GM19467 (cell line): Measurements from ENCODE around the gene PUSL1.

ENCODE experiments used
- ATAC-seq: cut with Tn5 transposase; IDR thresholded peaks from one replicate; pipeline ENCODE4 v1.9.1; 2021; ENCODE audit warnings: mild to moderate bottlenecking, moderate library complexity; ENCODE audit not compliant: unreplicated experiment

The PUSL1 gene

GRCh38 chr1:1335792-1336248 lies 27.4 kb downstream of the PUSL1 start:
- ATAC-seq, result no peak

- no peak for ATAC-seq
Measured at GRCh38 chr1:1336446-1336845, 28.0 kb downstream of the PUSL1 start.

- ATAC-seq, result no peak
Measured at GRCh38 chr1:1336931-1337792, 28.8 kb downstream of the PUSL1 start.

DNA sequence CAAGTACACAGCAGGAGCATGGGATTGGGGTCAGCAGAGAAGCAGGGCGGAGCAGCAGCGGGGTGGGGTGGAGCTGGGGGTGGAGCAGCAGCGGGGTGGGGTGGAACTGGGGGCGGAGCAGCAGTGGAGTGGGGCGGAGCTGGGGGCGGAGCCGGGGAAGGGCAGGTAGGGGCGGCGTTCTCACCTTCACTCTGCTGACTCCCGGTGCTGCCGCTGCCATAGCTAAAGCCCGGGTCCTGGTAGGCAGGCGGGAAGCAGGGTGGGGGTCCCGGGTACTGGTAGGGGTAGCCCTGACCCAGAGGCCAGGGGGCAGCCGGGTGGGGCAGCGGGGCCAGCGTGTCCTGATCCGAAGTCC lies 29.4 kb downstream of the PUSL1 start:
- ATAC-seq, result no peak

GRCh38 chr1:1338278-1338677 lies 29.9 kb downstream of the PUSL1 start:
- ATAC-seq, result no peak

DNA sequence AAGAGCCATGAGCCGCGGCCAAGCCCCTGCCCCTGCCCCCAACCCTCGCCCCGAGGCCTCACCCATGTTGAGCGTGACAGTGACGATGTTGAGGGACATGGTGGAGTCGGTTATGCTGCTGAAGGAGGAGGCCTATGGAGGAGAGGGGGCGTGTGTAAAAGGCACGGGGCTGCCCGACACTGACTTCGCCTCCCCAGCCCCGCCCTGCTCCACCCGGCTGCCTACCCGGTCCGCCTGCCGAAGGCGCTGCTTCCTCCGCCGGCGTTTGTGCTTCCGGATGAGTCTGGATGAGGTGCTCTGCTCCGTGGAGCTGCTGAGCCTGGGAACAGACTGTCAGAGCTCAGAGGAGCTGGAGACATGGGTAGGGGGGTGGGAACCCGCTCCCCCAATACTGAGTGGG lies 31.8 kb downstream of the PUSL1 start:
- no peak for ATAC-seq

DNA sequence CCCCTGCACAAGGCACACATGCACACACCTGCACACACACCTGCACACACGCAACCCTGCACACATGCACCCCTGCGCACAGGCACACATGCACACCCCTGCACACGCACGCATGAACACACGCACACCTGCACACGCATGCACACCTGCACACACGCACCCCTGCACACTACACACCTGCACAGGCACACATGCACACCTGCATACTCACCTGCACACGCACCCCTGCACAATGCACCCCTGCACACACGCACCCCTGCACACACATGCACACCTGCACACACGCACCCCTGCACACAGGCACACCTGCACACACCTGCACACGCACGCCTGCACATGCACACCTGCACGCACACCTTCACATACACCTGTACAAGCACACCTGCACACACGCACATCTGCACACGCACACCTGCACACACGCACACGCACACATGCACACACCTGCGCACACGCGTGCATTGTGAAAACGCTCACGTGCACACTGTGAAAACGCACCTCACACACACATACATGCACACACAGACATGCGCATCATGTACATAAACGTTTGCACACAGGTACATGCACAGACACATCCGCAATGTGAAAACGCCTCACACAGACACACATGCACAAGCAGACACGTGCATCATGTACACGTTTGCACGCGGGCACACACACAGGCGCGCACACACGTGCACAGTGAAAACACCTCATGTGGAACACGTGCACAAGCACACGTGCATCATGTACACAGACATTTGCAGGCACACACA lies 32.6 kb downstream of the PUSL1 start:
- no peak for ATAC-seq

- no peak for ATAC-seq
Measured at GRCh38 chr1:1341549-1342021, 33.2 kb downstream of the PUSL1 start.

- no peak for ATAC-seq
Measured at GRCh38 chr1:1342061-1342562, 33.7 kb downstream of the PUSL1 start.

- no peak for ATAC-seq
Measured at GRCh38 chr1:1342584-1343115, 34.3 kb downstream of the PUSL1 start.

DNA sequence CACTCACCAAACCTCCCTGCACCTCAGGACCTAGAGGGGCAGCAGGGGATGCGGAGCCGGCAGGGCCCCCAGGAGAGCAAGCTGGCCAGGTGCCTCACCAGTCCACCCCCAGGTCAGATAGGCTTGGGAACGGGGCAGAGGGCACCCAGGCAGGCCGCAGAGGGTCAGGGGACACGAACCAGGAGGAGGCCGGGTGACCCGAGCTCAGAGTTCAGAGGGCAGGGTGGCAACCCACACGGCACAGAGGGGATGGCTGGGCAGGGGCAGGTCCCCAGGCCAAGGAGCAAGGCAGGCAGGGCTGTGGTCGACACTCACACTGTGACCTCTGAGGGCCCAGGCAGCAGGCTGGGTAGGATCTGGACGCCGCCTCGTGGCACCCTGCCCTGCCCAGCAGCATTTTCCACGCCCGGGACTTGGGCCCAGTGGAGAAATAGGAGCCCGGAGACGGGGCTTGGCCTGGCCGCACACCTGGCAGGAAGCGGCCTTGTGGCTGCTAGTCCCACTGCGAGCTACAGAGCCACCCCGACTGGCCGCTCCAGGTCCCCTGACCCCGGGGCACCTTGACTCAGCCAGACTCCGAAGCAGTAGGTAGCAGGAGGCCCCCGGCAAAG lies 35.5 kb downstream of the PUSL1 start:
- no peak for ATAC-seq

DNA sequence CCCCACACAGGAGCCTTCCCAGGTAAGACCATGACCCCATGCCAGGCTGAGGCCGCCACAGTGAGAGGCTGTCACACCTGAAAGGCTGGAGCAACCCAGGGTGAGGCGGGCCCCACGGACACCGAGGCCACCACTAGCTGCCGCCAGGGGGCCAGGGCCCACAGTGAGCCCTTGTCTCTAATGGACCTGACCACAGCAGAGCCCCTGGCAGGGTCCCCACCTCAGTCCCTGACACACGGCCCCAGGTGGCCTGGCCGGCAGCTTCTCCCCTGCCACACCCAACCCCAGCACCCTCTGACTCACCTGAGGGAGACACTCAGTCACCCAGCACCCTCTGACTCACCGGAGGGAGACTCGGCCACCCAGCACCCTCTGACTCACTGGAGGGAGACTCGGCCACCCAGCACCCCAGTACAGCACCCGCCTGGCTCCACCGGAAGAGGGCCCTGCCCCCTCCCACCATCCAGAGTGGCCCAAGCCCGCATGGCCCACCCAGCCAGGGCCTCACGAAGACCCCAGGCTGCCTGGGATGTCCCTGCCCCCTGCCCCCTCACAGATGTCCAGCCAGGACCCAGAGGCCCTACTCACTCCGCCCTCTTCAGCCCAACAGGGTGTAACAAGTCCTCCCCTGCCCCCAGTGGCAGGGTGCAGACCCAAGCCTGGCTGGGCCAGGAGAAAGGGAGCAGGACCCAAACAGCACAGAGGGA lies 36.4 kb downstream of the PUSL1 start:
- no peak for ATAC-seq

DNA sequence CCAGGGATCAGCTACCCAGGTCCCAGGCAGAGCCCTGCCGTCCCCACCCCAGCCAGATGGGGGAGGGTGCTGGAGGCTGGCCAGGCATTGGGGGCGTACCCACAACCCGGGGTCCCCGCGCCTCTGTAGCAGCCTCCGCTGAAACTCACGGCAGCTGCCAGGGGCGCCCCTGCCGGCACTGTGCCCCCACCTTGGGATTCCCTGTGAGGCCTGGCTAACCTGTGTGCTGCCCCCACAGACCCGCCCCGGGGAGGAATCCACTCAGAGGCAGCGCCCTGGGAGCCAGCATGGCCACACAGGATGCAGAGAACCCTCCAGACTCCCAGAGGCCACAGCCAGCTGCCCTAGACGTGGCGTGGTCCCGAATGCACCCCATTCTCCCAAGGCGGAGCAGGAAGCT lies 37.0 kb downstream of the PUSL1 start:
- ATAC-seq, result no peak

- no peak for ATAC-seq
Measured at GRCh38 chr1:1345860-1346500, 37.6 kb downstream of the PUSL1 start.

DNA sequence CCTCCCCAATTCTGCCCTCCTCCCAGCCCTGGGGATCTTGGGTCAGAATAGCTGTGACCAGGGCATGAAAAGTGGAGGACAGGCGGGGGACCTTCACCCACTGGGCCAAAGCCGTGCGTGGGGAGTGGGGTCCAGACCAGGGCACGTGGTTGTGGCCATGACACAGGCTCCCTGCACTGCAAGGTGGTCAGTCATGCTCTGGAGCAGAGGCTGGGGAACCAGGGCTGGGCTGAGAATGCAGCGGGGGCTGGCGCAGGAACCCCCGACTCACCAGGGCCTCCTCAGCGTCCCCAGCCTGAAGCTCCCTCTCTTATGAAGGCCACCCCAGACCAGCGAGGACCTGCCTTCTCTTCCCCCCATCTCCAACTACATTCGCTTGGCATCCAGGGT lies 38.1 kb downstream of the PUSL1 start:
- no peak for ATAC-seq

DNA sequence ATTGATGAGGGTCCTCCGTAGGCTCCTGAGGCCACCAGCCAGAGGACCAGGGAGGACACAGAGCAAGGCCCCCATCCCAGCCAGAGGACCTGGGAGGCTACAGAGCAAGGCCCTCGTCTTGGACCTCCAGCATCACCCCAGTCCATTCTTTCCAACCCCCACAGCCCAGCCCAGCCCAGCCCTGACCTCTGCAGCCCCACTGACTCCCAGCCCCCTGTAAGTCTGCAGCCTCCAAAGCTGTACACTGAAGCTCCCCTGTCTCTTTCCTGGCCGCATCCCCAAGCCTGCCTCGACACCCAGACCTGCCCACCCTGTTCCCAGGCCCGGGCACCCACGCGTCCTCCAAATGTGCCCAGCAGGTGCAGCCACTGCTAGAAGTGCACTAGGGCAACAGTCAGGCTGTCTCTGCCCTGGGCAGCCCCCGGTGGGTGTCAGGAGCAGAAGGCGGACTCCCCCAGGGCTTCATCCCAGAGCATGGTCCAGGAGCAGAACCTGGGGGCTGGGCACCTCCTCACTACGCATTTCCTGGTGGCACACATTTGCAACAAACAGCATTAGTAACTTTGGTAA lies 38.7 kb downstream of the PUSL1 start:
- ATAC-seq, result no peak

DNA sequence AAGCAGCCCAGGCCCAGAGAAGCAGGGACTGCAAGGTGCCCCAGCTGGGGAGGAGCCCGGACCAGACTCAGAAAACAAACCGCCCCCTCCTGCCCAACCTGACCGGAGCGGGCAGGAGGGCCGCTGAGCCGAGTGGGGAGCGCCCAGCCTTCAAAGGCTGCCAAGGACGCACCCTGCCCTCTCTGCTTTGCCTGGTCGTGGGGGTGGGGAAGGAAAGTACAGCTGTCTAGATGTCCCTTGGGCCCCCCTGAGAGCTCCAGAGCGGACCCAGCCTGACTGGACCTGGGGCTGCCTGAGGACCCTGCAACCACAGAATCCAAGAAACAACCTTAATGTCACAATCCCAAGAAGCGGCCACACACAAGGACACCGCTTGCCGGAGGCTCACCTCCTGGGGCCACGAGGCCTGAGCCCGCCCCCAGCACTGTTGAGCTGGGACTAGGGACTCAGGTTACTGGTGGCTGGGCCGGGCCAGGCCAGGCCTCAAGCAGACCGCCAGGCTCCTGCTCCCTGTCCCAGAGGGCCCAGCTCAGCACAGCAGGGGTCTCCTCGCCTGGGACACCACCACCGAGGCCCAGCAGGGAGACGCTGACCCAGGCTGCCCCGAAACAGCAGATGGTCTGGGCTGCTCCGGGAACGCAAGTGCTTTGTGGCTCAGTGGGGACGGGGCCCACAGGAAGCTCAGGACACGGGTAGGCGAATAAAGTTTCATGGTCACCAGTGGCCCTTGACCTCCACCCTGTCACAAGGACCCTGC lies 39.4 kb downstream of the PUSL1 start:
- ATAC-seq, result no peak

- peak; percentile 22 for ATAC-seq
Measured at GRCh38 chr1:1348420-1349255, 40.2 kb downstream of the PUSL1 start.
